HEK293 (cell line): ENCODE data around the gene FAM20B.

Experiments used
- CTCF ChIP-seq: fragments of 450-650 bp; formaldehyde crosslinking; IDR thresholded peaks from 2 replicates; pipeline ENCODE4 v1.5.1; 2016; ENCODE audit warnings: missing biosample characterization, missing genetic modification characterization
- FEZF1 ChIP-seq: fragments of 450-650 bp; formaldehyde crosslinking; IDR thresholded peaks from 2 replicates; pipeline ENCODE4 v1.5.1; 2016; ENCODE audit warnings: missing biosample characterization, missing genetic modification characterization
- MYNN ChIP-seq: fragments of 450-650 bp; formaldehyde crosslinking; IDR thresholded peaks from 2 replicates; pipeline ENCODE4 v1.5.1; 2016; ENCODE audit warnings: missing biosample characterization, missing genetic modification characterization, borderline replicate concordance
- PRDM1 ChIP-seq: fragments of 450-650 bp; formaldehyde crosslinking; IDR thresholded peaks from 2 replicates; pipeline ENCODE4; 2016; ENCODE audit warnings: missing biosample characterization, missing genetic modification characterization
- REST ChIP-seq: fragments of 450-650 bp; formaldehyde crosslinking; IDR thresholded peaks from 2 replicates; pipeline ENCODE4 v1.5.1; 2016; ENCODE audit warnings: missing biosample characterization, missing genetic modification characterization
- ZBTB21 ChIP-seq: fragments of 450-650 bp; formaldehyde crosslinking; IDR thresholded peaks from 2 replicates; pipeline ENCODE4 v1.5.1; 2017; ENCODE audit warnings: missing biosample characterization, missing genetic modification characterization
- ZNF121 ChIP-seq: fragments of 450-650 bp; formaldehyde crosslinking; IDR thresholded peaks from 2 replicates; pipeline ENCODE4 v1.5.1; 2016; ENCODE audit warnings: missing biosample characterization, missing genetic modification characterization
- ZNF19 ChIP-seq: fragments of 450-650 bp; formaldehyde crosslinking; IDR thresholded peaks from 2 replicates; pipeline ENCODE4; 2016; ENCODE audit warnings: missing biosample characterization, missing genetic modification characterization, low read depth
- ZNF24 ChIP-seq: fragments of 450-650 bp; formaldehyde crosslinking; IDR thresholded peaks from 2 replicates; pipeline ENCODE4 v1.5.1; 2016; ENCODE audit warnings: missing biosample characterization, missing genetic modification characterization
- ZNF354C ChIP-seq: fragments of 450-650 bp; formaldehyde crosslinking; IDR thresholded peaks from 2 replicates; pipeline ENCODE4 v1.5.1; 2016; ENCODE audit warnings: missing biosample characterization, missing genetic modification characterization, low read depth, borderline replicate concordance
- ZNF449 ChIP-seq: fragments of 450-650 bp; formaldehyde crosslinking; IDR thresholded peaks from 2 replicates; pipeline ENCODE4 v1.5.1; 2017; ENCODE audit warnings: missing biosample characterization, mild to moderate bottlenecking, missing genetic modification characterization, moderate library complexity
- ZNF645 ChIP-seq: fragments of 450-650 bp; formaldehyde crosslinking; IDR thresholded peaks from 2 replicates; pipeline ENCODE4; 2016; ENCODE audit warnings: missing biosample characterization, missing genetic modification characterization
- ZNF830 ChIP-seq: fragments of 450-650 bp; IDR thresholded peaks from 2 replicates; pipeline ENCODE4 v1.5.0; 2018; ENCODE audit warnings: missing biosample characterization, missing genetic modification characterization, low read depth, mild to moderate bottlenecking, moderate library complexity
- ZSCAN30 ChIP-seq: fragments of 450-650 bp; IDR thresholded peaks from 2 replicates; pipeline ENCODE4 v1.5.1; 2018; ENCODE audit warnings: missing biosample characterization, mild to moderate bottlenecking, missing genetic modification characterization, moderate library complexity

GRCh38 chr1:179017383-179018326 lies 8.0 kb upstream of the FAM20B start:
- no peak for TF ChIP-seq ZNF830 (tag by site-specific recombination)
- no peak for TF ChIP-seq ZNF645 (tag by site-specific recombination)
- no peak for TF ChIP-seq CTCF
- TF ChIP-seq ZNF121 (tag by site-specific recombination) = no peak
- no peak for TF ChIP-seq ZSCAN30 (tag by site-specific recombination)
- no peak for TF ChIP-seq PRDM1 (tag by site-specific recombination)
- TF ChIP-seq FEZF1 (tag by site-specific recombination) = no peak
- no peak for TF ChIP-seq REST (tag by site-specific recombination)
- no peak for TF ChIP-seq ZNF354C (tag by site-specific recombination)
- no peak for TF ChIP-seq ZNF24 (tag by site-specific recombination)
- TF ChIP-seq MYNN (tag by site-specific recombination) = no peak
- TF ChIP-seq ZNF449 (tag by site-specific recombination) = no peak
- TF ChIP-seq ZNF19 = no peak
- no peak for TF ChIP-seq ZBTB21 (tag by site-specific recombination)
